IMR-90 (cell line): ENCODE results near the gene KLF12. TPM values are rescaled to one million over a fixed set of nuclear protein-coding genes. Genes with fewer than 3 reads are reported as not detected.

ENCODE experiments used
- ATAC-seq: fragments of 200-7000 bp; cut with Tn5 transposase; 2 replicates; pipeline ENCODE4 v1.9.1; 2020; ENCODE audit warnings: low read depth, mild to moderate bottlenecking, moderate library complexity
- BruUV-seq: library from RNA; stranded (reverse); fragments of 400-500 nt; replicated peaks from 2 replicates; lab custom pipeline; 2021; lab: Mats Ljungman, UMichigan
- CTCF ChIA-PET: fragments of 300-600 bp; formaldehyde crosslinking; extraction: SDS; loops from one replicate; lab custom pipeline; 2021; ENCODE audit warnings: antibody characterized with exemption; lab: Yijun Ruan, JAX
- POLR2A ChIA-PET: fragments of 300-600 bp; sonication (Branson Sonifier 250); formaldehyde crosslinking; loops from one replicate; lab custom pipeline; 2022; ENCODE audit warnings: antibody characterized with exemption; ENCODE audit not compliant: unreplicated experiment; lab: Charles Lee
- DNase-seq: peaks from one replicate; pipeline ENCODE4 v3.0.0; 2013
- H2AFZ ChIP-seq: replicated peaks from 2 replicates; pipeline ENCODE3; 2013; ENCODE audit warnings: low read length, mild to moderate bottlenecking; ENCODE audit not compliant: poor library complexity
- H2AK5ac ChIP-seq: 2 replicates; pipeline ENCODE4 v1.6.1; 2013; ENCODE audit warnings: low read depth, low read length, inconsistent platforms
- H2AK9ac ChIP-seq: replicated peaks from 2 replicates; pipeline ENCODE3; 2013; ENCODE audit warnings: mild to moderate bottlenecking, low read depth, low read length, moderate library complexity; ENCODE audit not compliant: poor library complexity
- H2BK120ac ChIP-seq: 2 replicates; pipeline ENCODE4 v1.6.1; 2013; ENCODE audit warnings: low read depth, low read length, inconsistent platforms
- H2BK15ac ChIP-seq: 3 replicates; pipeline ENCODE4 v1.6.1; 2013; ENCODE audit warnings: low read depth, low read length, inconsistent platforms
- H2BK20ac ChIP-seq: 2 replicates; pipeline ENCODE4 v1.6.1; 2013; ENCODE audit warnings: low read depth, mild to moderate bottlenecking, inconsistent platforms, low read length, moderate library complexity
- H2BK5ac ChIP-seq: 2 replicates; pipeline ENCODE4 v1.6.1; 2013; ENCODE audit warnings: mild to moderate bottlenecking, low read depth, low read length, inconsistent platforms; ENCODE audit not compliant: poor library complexity, severe bottlenecking
- H3K14ac ChIP-seq: replicated peaks from 2 replicates; pipeline ENCODE4 v1.6.1; 2013; ENCODE audit warnings: low read depth, low read length, inconsistent platforms
- H3K18ac ChIP-seq: 2 replicates; pipeline ENCODE4 v1.6.1; 2013; ENCODE audit warnings: low read depth, low read length, control low read depth
- H3K23ac ChIP-seq: 2 replicates; pipeline ENCODE4 v1.6.1; 2013; ENCODE audit warnings: low read depth, low read length, inconsistent platforms
- H3K27ac ChIP-seq: 2 replicates; pipeline ENCODE4 v1.5.1; 2013; ENCODE audit warnings: mild to moderate bottlenecking, control low read depth, low read length; ENCODE audit not compliant: insufficient read depth
- H3K27me3 ChIP-seq: 2 replicates; pipeline ENCODE4 v1.6.1; 2013; ENCODE audit warnings: low read length; ENCODE audit not compliant: control insufficient read depth, insufficient read depth
- H3K36me3 ChIP-seq: 2 replicates; pipeline ENCODE4 v1.6.1; 2013; ENCODE audit warnings: low read length, mixed read lengths; ENCODE audit not compliant: control insufficient read depth, insufficient read depth
- H3K4ac ChIP-seq: 2 replicates; pipeline ENCODE4 v1.6.1; 2013; ENCODE audit warnings: low read depth, low read length, inconsistent platforms
- H3K4me1 ChIP-seq: 2 replicates; pipeline ENCODE4 v1.6.1; 2013; ENCODE audit warnings: low read length, mixed read lengths; ENCODE audit not compliant: control insufficient read depth, insufficient read depth
- H3K4me2 ChIP-seq: 2 replicates; pipeline ENCODE4 v1.6.1; 2013; ENCODE audit warnings: low read depth, mild to moderate bottlenecking, control low read depth, low read length, moderate library complexity
- H3K4me3 ChIP-seq: 2 replicates; pipeline ENCODE4 v1.5.1; 2013; ENCODE audit warnings: low read depth, mild to moderate bottlenecking, control low read depth, low read length, moderate library complexity; ENCODE audit not compliant: insufficient read depth
- H3K56ac ChIP-seq: 2 replicates; pipeline ENCODE4 v1.6.1; 2013; ENCODE audit warnings: low read length, inconsistent platforms; ENCODE audit not compliant: insufficient read depth; ENCODE audit errors: extremely low read depth
- H3K79me1 ChIP-seq, 2 experiments: 2 replicates each; pipeline ENCODE4 v1.6.1; 2013; ENCODE audit warnings: low read length in 2 of 2, inconsistent platforms in 1 of 2, low read depth in 1 of 2
- H3K9ac ChIP-seq: 2 replicates; pipeline ENCODE4 v1.6.1; 2013; ENCODE audit warnings: low read depth, low read length, control low read depth
- H3K9me1 ChIP-seq: 2 replicates; pipeline ENCODE4 v1.6.1; 2013; ENCODE audit warnings: low read length, inconsistent platforms; ENCODE audit not compliant: insufficient read depth
- H3K9me3 ChIP-seq: 2 replicates; pipeline ENCODE4 v1.6.1; 2013; ENCODE audit warnings: low read length; ENCODE audit not compliant: control insufficient read depth, insufficient read depth
- H4K20me1 ChIP-seq: 2 replicates; pipeline ENCODE4 v1.6.1; 2013; ENCODE audit warnings: low read length, inconsistent platforms; ENCODE audit not compliant: insufficient read depth
- H4K5ac ChIP-seq: 2 replicates; pipeline ENCODE4 v1.6.1; 2013; ENCODE audit warnings: mild to moderate bottlenecking, low read depth, low read length, control low read depth
- H4K8ac ChIP-seq, 2 experiments: 2 replicates each; pipeline ENCODE4 v1.6.1; 2013; ENCODE audit warnings: low read depth in 2 of 2, low read length in 2 of 2, control low read depth in 1 of 2, inconsistent platforms in 1 of 2
- H4K91ac ChIP-seq: 2 replicates; pipeline ENCODE4 v1.6.1; 2013; ENCODE audit warnings: low read depth, low read length, inconsistent platforms; ENCODE audit not compliant: insufficient read depth
- CHD1 ChIP-seq: IDR thresholded peaks from 2 replicates; pipeline ENCODE4 v1.6.1; 2012; ENCODE audit warnings: low read depth, low read length, improper control_type of control experiment
- MAFK ChIP-seq: IDR thresholded peaks from 2 replicates; pipeline ENCODE4 v1.6.1; 2012; ENCODE audit warnings: low read depth, low read length, improper control_type of control experiment
- MAZ ChIP-seq: IDR thresholded peaks from 2 replicates; pipeline ENCODE4 v1.6.1; 2012; ENCODE audit warnings: low read depth, mild to moderate bottlenecking, low read length, improper control_type of control experiment, moderate library complexity, borderline replicate concordance
- NFE2L2 ChIP-seq: fragments of 150-350 bp; IDR thresholded peaks from 2 replicates; pipeline ENCODE4 v1.6.1; 2016; ENCODE audit warnings: low read depth, mild to moderate bottlenecking, low read length
- RAD21 ChIP-seq: IDR thresholded peaks from 2 replicates; pipeline ENCODE4 v1.6.1; 2012; ENCODE audit warnings: low read length, improper control_type of control experiment
- RCOR1 ChIP-seq: IDR thresholded peaks from 2 replicates; pipeline ENCODE4 v1.6.1; 2012; ENCODE audit warnings: mild to moderate bottlenecking, low read length, improper control_type of control experiment; ENCODE audit not compliant: insufficient replicate concordance
- RFX5 ChIP-seq: IDR thresholded peaks from 2 replicates; pipeline ENCODE4 v1.8.0; 2012; ENCODE audit warnings: low read depth, mild to moderate bottlenecking, low read length, moderate library complexity
- SMC3 ChIP-seq: fragments of 150-350 bp; IDR thresholded peaks from 2 replicates; pipeline ENCODE4 v1.6.1; 2016; ENCODE audit warnings: low read depth, mild to moderate bottlenecking, antibody characterized with exemption, low read length, moderate library complexity
- dilution Hi-C: fragments of 300-500 bp; cut with HindIII; formaldehyde crosslinking; loops from one replicate; pipeline ENCODE4 v1.14.3; 2018; ENCODE audit warnings: low sequenced_read_pairs; ENCODE audit not compliant: unreplicated experiment
- in situ Hi-C: fragments of 300-500 bp; cut with MboI; formaldehyde crosslinking; loops from 3 replicates; pipeline ENCODE4 v1.14.3; 2019; ENCODE audit warnings: low sequenced_read_pairs, inconsistent platforms, mixed read lengths
- intact Hi-C: fragments of 100-400 bp; cut with micrococcal nuclease; formaldehyde crosslinking; loops from 2 replicates; pipeline ENCODE4 v1.10.0; 2022
- polyA plus RNA-seq, 3 experiments: library from polyadenylated mRNA; depleted of rRNA; stranded (reverse); fragments of >200 nt; gene quantifications; 2 replicates each; pipeline ENCODE4 v1.2.3, GENCODE V29; 2012; ENCODE audit warnings: low replicate concordance in 1 of 3
- total RNA-seq: library from RNA; depleted of rRNA; stranded (reverse); fragments of >200 nt; gene quantifications from 2 replicates; pipeline ENCODE4 v1.2.3, GENCODE V29; 2012
- TF ChIP-seq, protein P1 (sequence below): fragments of 150-350 bp; IDR thresholded peaks from 2 replicates; pipeline ENCODE4 v1.6.1; 2017; ENCODE audit warnings: mild to moderate bottlenecking, antibody characterized with exemption, low read length, low read depth
- TF ChIP-seq, protein P2 (sequence below): fragments of 150-350 bp; IDR thresholded peaks from 2 replicates; pipeline ENCODE4 v1.6.1; 2016; ENCODE audit warnings: low read depth, mild to moderate bottlenecking, low read length, moderate library complexity, borderline replicate concordance

Gene KLF12
- total and polyA plus RNA-seq, 2 of the 4 experiments (the other 2 are of a cell fraction) = 8.8 to 44.8 TPM

- Histone ChIP-seq H4K91ac (no peak overlapping the region), H3K27ac (no peak overlapping the region), H3K23ac (no peak overlapping the region), H2AK9ac (no peak overlapping the region), H3K4me3 (no peak overlapping the region), H3K9me3 (no peaks in the 10 kb centered on the region), H3K9me1 (no peaks in the 10 kb centered on the region), H3K56ac (no peak overlapping the region), H3K27me3 (no peaks in the 10 kb centered on the region), H4K8ac (no peak overlapping the region), H2AK5ac (no peak overlapping the region), H3K4me2 (no peak overlapping the region), H3K18ac (no peak overlapping the region), H3K36me3 (no peaks in the 10 kb centered on the region), H3K4ac (no peak overlapping the region), H2BK15ac (no peak overlapping the region), H2AFZ (no peak overlapping the region), H2BK20ac (no peak overlapping the region), H4K20me1 (no peaks in the 10 kb centered on the region), H2BK120ac (no peak overlapping the region), H3K79me1 (no peaks in the 10 kb centered on the region), H3K9ac (no peak overlapping the region), H3K4me1 (no peaks in the 10 kb centered on the region), H4K5ac (no peak overlapping the region), H2BK5ac (no peak overlapping the region), H3K14ac (no peak overlapping the region)
- ChIA-PET CTCF (no interaction called here), POLR2A (no interaction called here)
- in situ Hi-C loops (no loop called here), intact Hi-C loops (no loop called here), dilution Hi-C loops (no loop called here)
- DNase-seq (no peak), ATAC-seq (no peak)
- no TSS peak for BruUV-seq
- TF ChIP-seq RCOR1 = no peak
- no peak for TF ChIP-seq RFX5
- no peak for TF ChIP-seq SMC3
- TF ChIP-seq RAD21 = no peak
- TF ChIP-seq, protein P1, sequence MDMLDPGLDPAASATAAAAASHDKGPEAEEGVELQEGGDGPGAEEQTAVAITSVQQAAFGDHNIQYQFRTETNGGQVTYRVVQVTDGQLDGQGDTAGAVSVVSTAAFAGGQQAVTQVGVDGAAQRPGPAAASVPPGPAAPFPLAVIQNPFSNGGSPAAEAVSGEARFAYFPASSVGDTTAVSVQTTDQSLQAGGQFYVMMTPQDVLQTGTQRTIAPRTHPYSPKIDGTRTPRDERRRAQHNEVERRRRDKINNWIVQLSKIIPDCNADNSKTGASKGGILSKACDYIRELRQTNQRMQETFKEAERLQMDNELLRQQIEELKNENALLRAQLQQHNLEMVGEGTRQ = no peak
- TF ChIP-seq NFE2L2 = no peak
- TF ChIP-seq MAZ = no peak
- TF ChIP-seq MAFK = no peak
- TF ChIP-seq CHD1 = no peak
- TF ChIP-seq, protein P2, sequence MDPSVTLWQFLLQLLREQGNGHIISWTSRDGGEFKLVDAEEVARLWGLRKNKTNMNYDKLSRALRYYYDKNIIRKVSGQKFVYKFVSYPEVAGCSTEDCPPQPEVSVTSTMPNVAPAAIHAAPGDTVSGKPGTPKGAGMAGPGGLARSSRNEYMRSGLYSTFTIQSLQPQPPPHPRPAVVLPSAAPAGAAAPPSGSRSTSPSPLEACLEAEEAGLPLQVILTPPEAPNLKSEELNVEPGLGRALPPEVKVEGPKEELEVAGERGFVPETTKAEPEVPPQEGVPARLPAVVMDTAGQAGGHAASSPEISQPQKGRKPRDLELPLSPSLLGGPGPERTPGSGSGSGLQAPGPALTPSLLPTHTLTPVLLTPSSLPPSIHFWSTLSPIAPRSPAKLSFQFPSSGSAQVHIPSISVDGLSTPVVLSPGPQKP = no peak
Observed at GRCh38 chr13:74171641-74172040, 37.4 kb upstream of the KLF12 start.
